Superior temporal gyrus (tissue), 1 donor: ENCODE data around the gene GP1BA.
"Not testable (repeated sequence)": the region's sequence is repeated elsewhere in the genome, so short reads cannot be mapped to it uniquely, and the experiment has no call there.

Experiments used
- DNase-seq: peaks from one replicate; pipeline ENCODE4 v3.0.0-alpha.2; 2016; ENCODE audit errors: extremely low spot score

The GP1BA gene

GRCh38 chr17:4901648-4902344, 30.3 kb upstream of the GP1BA start:
- DNase-seq = no peak

- no peak for DNase-seq
Measured at GRCh38 chr17:4902540-4902939, 29.5 kb upstream of the GP1BA start.

- peak; percentile 89 for DNase-seq
Measured at GRCh38 chr17:4903051-4903818, 28.8 kb upstream of the GP1BA start, which contains the start of gene CHRNE. Gene CHRNE, minus strand, starts transcription at chr17:4903098. Its CDS starts 35 bp downstream, at chr17:4903063.

GRCh38 chr17:4906642-4907041, 25.4 kb upstream of the GP1BA start:
- DNase-seq = not testable (repeated sequence)

- DNase-seq = no peak
Measured at GRCh38 chr17:4908301-4908700, 23.8 kb upstream of the GP1BA start.

- peak; percentile 86 for DNase-seq
Measured at GRCh38 chr17:4908711-4909496, 23.2 kb upstream of the GP1BA start.

GRCh38 chr17:4913994-4914393, 18.1 kb upstream of the GP1BA start:
- no peak for DNase-seq

- DNase-seq = not testable (repeated sequence)
Measured at GRCh38 chr17:4914551-4914950, 17.5 kb upstream of the GP1BA start.

- DNase-seq = no peak
Measured at GRCh38 chr17:4919511-4920047, 12.5 kb upstream of the GP1BA start.

GRCh38 chr17:4920351-4921048, 11.6 kb upstream of the GP1BA start:
- no peak for DNase-seq

GRCh38 chr17:4921320-4921719, 10.8 kb upstream of the GP1BA start:
- DNase-seq = no peak

GRCh38 chr17:4926577-4927335, 5.3 kb upstream of the GP1BA start:
- not testable (repeated sequence) for DNase-seq

- no peak for DNase-seq
Measured at GRCh38 chr17:4928881-4929280, 3.2 kb upstream of the GP1BA start.

GRCh38 chr17:4932756-4933155, 679 bp downstream of the GP1BA start:
- no peak for DNase-seq

- DNase-seq = no peak
Measured at GRCh38 chr17:4933646-4934045, 1.6 kb downstream of the GP1BA start.

- DNase-seq = no peak
Measured at GRCh38 chr17:4934173-4934979, 2.3 kb downstream of the GP1BA start.

- no peak for DNase-seq
Measured at GRCh38 chr17:4935650-4936049, 3.6 kb downstream of the GP1BA start.

- no peak for DNase-seq
Measured at GRCh38 chr17:4936436-4936835, 4.4 kb downstream of the GP1BA start.

GRCh38 chr17:4937553-4937952, 5.5 kb downstream of the GP1BA start:
- DNase-seq = no peak

GRCh38 chr17:4938069-4938491, 6.0 kb downstream of the GP1BA start:
- DNase-seq = no peak
